ENCODE results near the gene CCDC85B.

CCDC85B gene

GRCh38 chr11:65869643-65870306 is 20.7 kb upstream of the CCDC85B start:
- DNase-seq (ENCODE audit: low spot score): no peak

- DNase-seq (ENCODE audit: low spot score): no peak
Measured at GRCh38 chr11:65870307-65870658, 20.2 kb upstream of the CCDC85B start.

- DNase-seq (ENCODE audit: low spot score): no peak
Measured at GRCh38 chr11:65870706-65871681, 19.5 kb upstream of the CCDC85B start.

- peak; percentile 63 for DNase-seq (ENCODE audit: low spot score)
Measured at GRCh38 chr11:65871811-65872548, 18.5 kb upstream of the CCDC85B start.

- DNase-seq (ENCODE audit: low spot score): peak; percentile 68
Measured at GRCh38 chr11:65872586-65873317, 17.7 kb upstream of the CCDC85B start, which contains the start of gene EFEMP2. TSS of gene EFEMP2 (minus strand) at chr11:65872800. CDS start at chr11:65872354, 446 bp downstream.

GRCh38 chr11:65873318-65874156 is 16.9 kb upstream of the CCDC85B start:
- peak; percentile 96 for DNase-seq (ENCODE audit: low spot score)

- DNase-seq (ENCODE audit: low spot score): no peak
Measured at GRCh38 chr11:65879617-65880016, 10.9 kb upstream of the CCDC85B start, which contains the start of gene CTSW. TSS of gene CTSW (plus strand) at chr11:65879837. CDS start at chr11:65879855, 18 bp downstream.

GRCh38 chr11:65880027-65880426 is 10.4 kb upstream of the CCDC85B start:
- no peak for DNase-seq (ENCODE audit: low spot score)

- no peak for DNase-seq (ENCODE audit: low spot score)
Measured at GRCh38 chr11:65880844-65881421, 9.5 kb upstream of the CCDC85B start.

- no peak for DNase-seq (ENCODE audit: low spot score)
Measured at GRCh38 chr11:65882120-65883057, 8.1 kb upstream of the CCDC85B start.

- DNase-seq (ENCODE audit: low spot score): no peak
Measured at GRCh38 chr11:65883058-65883761, 7.3 kb upstream of the CCDC85B start.

GRCh38 chr11:65883786-65884715 is 6.4 kb upstream of the CCDC85B start:
- no peak for DNase-seq (ENCODE audit: low spot score)

GRCh38 chr11:65884716-65885092 is 5.8 kb upstream of the CCDC85B start:
- DNase-seq (ENCODE audit: low spot score): peak; percentile 84

- DNase-seq (ENCODE audit: low spot score): no peak
Measured at GRCh38 chr11:65885231-65885630, 5.2 kb upstream of the CCDC85B start.

- no peak for DNase-seq (ENCODE audit: low spot score)
Measured at GRCh38 chr11:65885808-65886536, 4.5 kb upstream of the CCDC85B start.

GRCh38 chr11:65886826-65887722 is 3.4 kb upstream of the CCDC85B start:
- no peak for DNase-seq (ENCODE audit: low spot score)
